Lower leg skin (tissue), 4 donors: ENCODE data around the gene PRRX2. TPM values are rescaled to one million over a fixed set of nuclear protein-coding genes. Genes with fewer than 3 reads are reported as not detected.

Experiments used
- DNase-seq, 2 donors: peaks; one replicate each; pipeline ENCODE4 v3.0.0-alpha.2; 2019; ENCODE audit warnings: low spot score in 2 of 2
- H3K4me3 ChIP-seq: fragments of 200-600 bp; sonication (generic); 2 replicates; pipeline ENCODE4 v1.5.1; 2017; ENCODE audit warnings: mild to moderate bottlenecking, low read depth; ENCODE audit not compliant: poor library complexity, severe bottlenecking
- POLR2A ChIP-seq, 2 donors: fragments of 450-650 bp; IDR thresholded peaks; one replicate each; pipeline ENCODE4 v1.6.1; 2016 to 2017; ENCODE audit warnings: antibody characterized with exemption in 2 of 2, mild to moderate bottlenecking in 1 of 2, moderate library complexity in 1 of 2
- WGBS, 2 donors: methylation state at CpG; one replicate each; pipeline ENCODE4 v1.1.5; 2018; 5-methylcytosine and 5-hydroxymethylcytosine counted together
- intact Hi-C: fragments of 100-400 bp; cut with DNase I; formaldehyde crosslinking; loops from one replicate; pipeline ENCODE4 v1.15.0; 2023; ENCODE audit warnings: low total_unique reads
- total RNA-seq, 4 donors: library from RNA; depleted of rRNA; stranded (reverse); fragments of >200 nt; gene quantifications; one replicate each; pipeline ENCODE4 v1.1.0, GENCODE V29; 2016
- TF ChIP-seq, protein P1 (sequence below), 3 donors: fragments of 450-650 bp; IDR thresholded peaks; one replicate each; pipeline ENCODE4 v1.5.1; 2016; ENCODE audit warnings: antibody characterized with exemption in 3 of 3, mild to moderate bottlenecking in 3 of 3, moderate library complexity in 2 of 3

The PRRX2 gene
- total RNA-seq, 4 donors from 2014 or later, result 10.7 to 24.1 (median 16.6) TPM

DNA sequence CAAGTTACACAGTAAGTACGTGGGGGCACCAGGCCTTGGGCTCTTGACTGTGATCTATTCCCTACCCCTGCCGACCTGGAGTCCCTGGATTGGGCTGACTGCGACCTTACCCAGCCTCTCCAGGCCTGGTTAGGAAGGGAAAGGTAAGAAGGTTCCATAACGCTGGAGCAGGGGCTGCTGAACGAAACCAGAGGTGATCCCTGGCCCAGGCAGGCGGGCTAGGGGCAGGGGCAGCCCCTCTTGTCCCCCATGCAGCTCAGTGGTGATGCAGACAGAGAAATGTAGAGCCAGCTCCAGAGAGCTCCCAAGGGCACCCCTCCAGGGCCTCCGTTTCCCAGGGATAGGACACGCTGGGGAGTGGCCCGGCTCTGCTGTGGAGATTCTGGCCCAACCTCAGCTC lies 14.1 kb downstream of the PRRX2 start:
- 73 to 81% methylated on average over 9 of the region's 9 CpGs for whole genome bisulfite sequencing, 2 donors
- no peak for DNase-seq
- H3K4me3 ChIP-seq, result no peak overlapping the region
- intact Hi-C loops, result no loop called here
- no peak for TF ChIP-seq POLR2A (IDR thresholded peaks at IDR 0.05)
- TF ChIP-seq, protein P1, sequence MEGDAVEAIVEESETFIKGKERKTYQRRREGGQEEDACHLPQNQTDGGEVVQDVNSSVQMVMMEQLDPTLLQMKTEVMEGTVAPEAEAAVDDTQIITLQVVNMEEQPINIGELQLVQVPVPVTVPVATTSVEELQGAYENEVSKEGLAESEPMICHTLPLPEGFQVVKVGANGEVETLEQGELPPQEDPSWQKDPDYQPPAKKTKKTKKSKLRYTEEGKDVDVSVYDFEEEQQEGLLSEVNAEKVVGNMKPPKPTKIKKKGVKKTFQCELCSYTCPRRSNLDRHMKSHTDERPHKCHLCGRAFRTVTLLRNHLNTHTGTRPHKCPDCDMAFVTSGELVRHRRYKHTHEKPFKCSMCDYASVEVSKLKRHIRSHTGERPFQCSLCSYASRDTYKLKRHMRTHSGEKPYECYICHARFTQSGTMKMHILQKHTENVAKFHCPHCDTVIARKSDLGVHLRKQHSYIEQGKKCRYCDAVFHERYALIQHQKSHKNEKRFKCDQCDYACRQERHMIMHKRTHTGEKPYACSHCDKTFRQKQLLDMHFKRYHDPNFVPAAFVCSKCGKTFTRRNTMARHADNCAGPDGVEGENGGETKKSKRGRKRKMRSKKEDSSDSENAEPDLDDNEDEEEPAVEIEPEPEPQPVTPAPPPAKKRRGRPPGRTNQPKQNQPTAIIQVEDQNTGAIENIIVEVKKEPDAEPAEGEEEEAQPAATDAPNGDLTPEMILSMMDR (IDR thresholded peaks at IDR 0.05), result no peak

DNA sequence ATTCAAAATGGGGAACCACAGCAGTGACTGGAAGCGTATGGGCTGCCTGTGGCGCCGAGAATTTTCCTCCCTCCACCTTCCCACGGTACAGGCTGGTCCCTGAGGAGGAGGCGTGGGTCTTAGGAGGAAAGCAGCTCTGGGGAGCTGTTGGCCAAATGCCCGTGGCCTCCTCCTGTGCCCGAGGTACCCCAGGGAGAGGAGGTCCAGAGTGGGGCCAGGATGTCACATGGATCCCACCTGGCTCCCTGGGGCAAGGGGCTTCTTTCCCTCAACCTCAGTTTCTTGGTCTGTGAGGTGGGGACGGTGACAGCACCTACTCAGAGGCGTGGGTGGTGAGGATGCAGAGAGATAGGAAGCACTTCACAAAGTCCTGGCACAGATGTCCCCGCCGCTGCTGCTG lies 16.5 kb downstream of the PRRX2 start:
- intact Hi-C loops, result no loop called here
- 70 to 73% methylated on average over 9 to 11 of the region's 11 CpGs for WGBS, 2 donors
- DNase-seq, result no peak
- TF ChIP-seq, protein P1 (IDR thresholded peaks at IDR 0.05), result no peak
- no peak for TF ChIP-seq POLR2A (IDR thresholded peaks at IDR 0.05)
- no peak overlapping the region for H3K4me3 ChIP-seq

DNA sequence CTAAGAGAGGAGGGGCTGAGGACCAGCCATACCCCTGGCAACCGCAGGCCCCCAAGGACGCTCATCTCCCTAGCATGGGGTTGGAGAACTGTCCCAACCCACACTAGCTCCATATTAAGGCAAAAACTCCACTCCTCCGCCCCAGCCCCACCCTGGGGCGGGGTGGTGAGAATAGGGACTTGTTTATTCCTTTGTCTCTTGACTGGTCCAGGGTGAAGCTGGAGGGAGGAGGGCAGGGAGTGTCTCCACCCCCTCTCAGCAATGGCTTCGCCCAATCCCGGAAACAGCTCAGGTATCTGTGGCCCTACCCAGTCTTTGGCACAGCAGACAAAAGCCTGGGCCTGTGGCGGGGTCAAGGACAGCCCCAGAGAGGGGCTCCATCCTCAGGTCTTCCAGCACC lies 16.9 kb downstream of the PRRX2 start:
- TF ChIP-seq, protein P1 (IDR thresholded peaks at IDR 0.05), result no peak
- TF ChIP-seq POLR2A (IDR thresholded peaks at IDR 0.05), result no peak
- DNase-seq, result no peak
- 61 to 64% methylated on average over 7 of the region's 7 CpGs for WGBS, 2 donors
- intact Hi-C loops, result no loop called here
- no peak overlapping the region for H3K4me3 ChIP-seq

DNA sequence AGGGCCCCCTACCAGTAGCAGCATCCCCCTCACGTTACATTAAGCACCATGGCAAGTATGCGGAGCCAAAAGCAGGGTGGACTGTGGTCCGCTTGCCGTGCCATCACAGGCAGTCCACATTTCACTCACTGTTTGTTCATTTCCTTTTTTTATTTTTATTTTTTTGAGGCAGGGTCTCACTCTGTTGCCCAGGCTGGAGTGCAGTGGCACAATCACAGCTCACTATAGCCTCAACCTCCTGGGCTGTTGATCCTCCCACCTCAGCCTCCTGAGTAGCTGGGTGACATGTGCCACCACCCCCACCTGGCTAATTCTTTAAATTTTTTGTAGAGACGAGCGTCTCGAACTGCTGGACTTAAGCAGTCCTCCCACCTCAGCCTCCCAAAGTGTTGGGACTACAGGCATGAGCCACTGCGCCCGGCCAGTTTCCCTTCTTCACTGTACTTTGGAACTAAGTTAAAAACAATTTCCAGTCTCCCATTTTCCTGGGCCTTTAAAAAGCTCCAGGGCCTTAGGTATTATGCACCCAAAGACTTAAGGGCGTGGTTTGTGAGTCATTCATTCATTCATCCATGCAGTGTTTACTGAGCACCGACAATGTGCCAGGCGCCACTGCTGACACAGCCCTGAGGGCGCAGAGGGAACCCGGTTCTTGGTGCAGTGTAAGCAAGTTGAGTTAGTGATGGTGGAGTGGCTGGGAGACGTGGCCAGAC lies 19.9 kb downstream of the PRRX2 start:
- H3K4me3 ChIP-seq, result no peak overlapping the region
- 57 to 61% methylated on average over 15 of the region's 15 CpGs for WGBS, 2 donors
- no peak for DNase-seq
- TF ChIP-seq POLR2A (IDR thresholded peaks at IDR 0.05), result no peak
- TF ChIP-seq, protein P1 (IDR thresholded peaks at IDR 0.05), result no peak
- intact Hi-C loops, result no loop called here

DNA sequence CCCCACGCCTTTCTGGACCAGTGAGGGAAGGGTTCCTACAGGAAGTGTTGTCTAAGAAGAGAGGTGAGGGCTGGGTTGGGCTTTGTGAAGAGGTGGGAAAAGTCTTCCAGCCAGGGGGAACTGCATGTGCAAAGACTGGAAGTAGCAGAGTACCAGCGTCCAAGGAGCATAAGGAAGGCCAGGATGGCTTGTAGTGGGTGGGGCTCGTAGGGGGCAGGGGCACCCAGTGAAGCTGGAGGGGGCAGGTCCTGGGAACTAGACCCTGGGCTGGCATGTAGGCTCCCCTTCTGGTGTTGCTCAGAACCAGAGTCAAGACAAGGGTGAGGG lies 20.4 kb downstream of the PRRX2 start:
- intact Hi-C loops, result no loop called here
- H3K4me3 ChIP-seq, result no peak overlapping the region
- TF ChIP-seq, protein P1 (IDR thresholded peaks at IDR 0.05), result no peak
- TF ChIP-seq POLR2A (IDR thresholded peaks at IDR 0.05), result no peak
- no peak for DNase-seq
- 54 to 60% methylated on average over 3 of the region's 3 CpGs for WGBS, 2 donors

DNA sequence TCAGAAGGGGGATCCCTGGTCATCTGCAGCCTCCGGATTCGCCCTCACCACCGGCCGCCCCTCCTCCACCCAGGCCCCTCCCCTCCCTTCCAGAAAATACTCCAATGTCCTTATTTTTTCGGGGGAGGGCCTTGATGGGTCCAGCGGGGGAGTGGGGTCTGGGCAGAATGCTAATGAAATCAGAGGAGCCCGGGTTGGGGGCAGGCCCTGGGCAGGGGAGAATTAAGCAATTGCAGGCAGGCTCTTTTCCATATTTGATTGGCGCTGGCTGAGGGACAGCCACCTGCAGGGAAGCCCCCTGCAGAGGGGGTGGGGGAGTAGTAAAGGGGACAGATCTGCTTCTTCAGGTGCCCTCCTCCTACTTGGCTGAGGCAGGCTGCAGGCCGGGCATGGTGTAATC lies 21.3 kb downstream of the PRRX2 start:
- WGBS, 2 donors, result 77 to 83% methylated on average over 9 of the region's 9 CpGs
- intact Hi-C loops, result no loop called here
- H3K4me3 ChIP-seq, result no peak overlapping the region
- TF ChIP-seq, protein P1 (IDR thresholded peaks at IDR 0.05), result no peak
- no peak for TF ChIP-seq POLR2A (IDR thresholded peaks at IDR 0.05)
- no peak for DNase-seq
